ENCODE measurements around the gene FOXP3.
"Not testable (repeated sequence)": the region's sequence is repeated elsewhere in the genome, so short reads cannot be mapped to it uniquely, and the experiment has no call there.

Gene FOXP3, protein sequence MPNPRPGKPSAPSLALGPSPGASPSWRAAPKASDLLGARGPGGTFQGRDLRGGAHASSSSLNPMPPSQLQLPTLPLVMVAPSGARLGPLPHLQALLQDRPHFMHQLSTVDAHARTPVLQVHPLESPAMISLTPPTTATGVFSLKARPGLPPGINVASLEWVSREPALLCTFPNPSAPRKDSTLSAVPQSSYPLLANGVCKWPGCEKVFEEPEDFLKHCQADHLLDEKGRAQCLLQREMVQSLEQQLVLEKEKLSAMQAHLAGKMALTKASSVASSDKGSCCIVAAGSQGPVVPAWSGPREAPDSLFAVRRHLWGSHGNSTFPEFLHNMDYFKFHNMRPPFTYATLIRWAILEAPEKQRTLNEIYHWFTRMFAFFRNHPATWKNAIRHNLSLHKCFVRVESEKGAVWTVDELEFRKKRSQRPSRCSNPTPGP

DNA sequence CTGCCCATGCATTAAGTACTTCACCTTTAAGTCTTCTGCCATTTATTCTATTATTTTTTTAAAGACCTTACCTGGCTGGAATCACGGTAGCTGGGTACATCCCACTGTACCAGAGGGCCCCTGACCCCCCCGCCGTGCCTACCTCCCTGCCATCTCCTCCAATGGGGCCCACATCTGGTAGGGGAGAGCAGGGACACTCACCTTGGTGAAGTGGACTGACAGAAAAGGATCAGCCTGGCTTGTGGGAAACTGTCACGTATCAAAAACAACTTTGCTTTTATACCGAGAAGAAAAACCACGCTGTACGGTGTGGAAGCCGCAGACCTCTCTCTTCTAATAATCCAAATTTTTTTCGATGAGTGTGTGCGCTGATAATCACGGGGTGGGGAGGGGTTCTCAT is at the start of gene FOXP3:
Gene FOXP3, minus strand, starts transcription at position 251 of the 400 bp plus-strand sequence. CDS start 6,205 bp downstream, outside the sequence.
- in situ Hi-C loops (cut with MboI; ENCODE audit: low sequenced_read_pairs): no loop called here

DNA sequence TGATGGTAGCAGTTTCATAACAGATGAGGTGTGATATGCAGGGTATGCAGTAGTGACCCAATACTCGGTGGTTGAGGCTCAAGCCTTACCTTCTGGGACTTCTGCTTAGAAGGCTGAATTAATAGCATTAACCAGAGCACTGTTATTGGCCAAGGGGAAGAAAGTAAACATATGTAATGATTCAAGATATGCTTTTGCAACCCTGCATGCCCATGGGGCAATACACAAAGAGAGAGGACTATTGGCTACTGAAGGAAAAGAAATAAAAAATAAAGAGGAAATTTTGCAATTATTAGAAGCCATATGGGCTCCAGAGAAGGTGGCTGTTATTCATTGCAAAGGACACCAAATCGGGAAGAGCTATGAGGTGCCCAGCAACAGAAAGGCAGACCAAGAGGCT is 47.7 kb upstream of the FOXP3 start:
- in situ Hi-C loops (cut with MboI; ENCODE audit: low sequenced_read_pairs): no loop called here

DNA sequence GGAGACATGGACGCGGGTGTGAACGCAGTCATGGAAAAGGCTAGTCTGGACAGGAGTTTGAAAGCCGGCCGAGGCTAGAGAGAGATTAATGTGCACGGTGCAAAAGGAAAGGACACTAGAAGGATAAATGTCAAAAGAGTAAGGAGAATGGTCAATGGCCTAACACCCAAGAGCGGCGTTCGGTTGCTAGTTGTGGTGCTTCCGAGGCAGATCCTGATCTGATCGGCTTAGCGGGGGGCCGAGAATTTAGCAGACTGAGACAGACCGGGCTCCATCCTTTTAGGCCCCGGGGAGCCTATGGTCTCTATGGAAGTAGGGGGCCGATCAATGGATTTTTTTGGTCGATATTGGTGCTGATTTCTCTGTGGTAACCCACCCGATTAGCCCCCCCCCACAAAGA is 45.9 kb upstream of the FOXP3 start:
- in situ Hi-C loops (cut with MboI; ENCODE audit: low sequenced_read_pairs): no loop called here

DNA sequence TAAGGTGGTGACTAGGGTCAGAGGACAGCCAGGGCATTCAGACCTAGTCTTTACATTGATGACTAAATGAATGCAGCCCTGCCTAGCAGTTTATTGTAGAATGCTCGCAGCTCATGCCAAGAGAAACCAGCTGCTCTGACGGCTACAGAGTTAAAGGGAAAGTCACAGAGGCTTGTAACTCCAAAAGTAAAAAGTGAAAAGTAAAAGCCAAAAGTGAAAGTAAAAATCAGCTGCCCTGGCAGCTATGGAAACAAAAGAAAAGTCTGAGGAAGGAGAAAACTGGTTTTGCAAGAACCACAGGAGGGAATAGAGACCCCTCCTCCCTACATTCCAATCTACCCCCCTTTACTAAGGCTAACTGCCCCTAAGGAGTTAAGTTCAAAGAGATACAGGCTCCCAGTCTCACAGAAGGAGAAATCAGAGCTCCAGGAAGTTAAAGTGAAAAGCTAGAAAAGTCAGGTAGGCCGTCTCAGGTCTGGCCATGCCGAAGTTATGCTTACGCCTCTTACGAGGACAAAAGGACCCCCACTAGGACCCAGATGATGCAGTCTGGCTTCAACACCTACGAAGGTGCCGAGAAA is 45.0 kb upstream of the FOXP3 start:
- in situ Hi-C loops (cut with MboI; ENCODE audit: low sequenced_read_pairs): no loop called here

DNA sequence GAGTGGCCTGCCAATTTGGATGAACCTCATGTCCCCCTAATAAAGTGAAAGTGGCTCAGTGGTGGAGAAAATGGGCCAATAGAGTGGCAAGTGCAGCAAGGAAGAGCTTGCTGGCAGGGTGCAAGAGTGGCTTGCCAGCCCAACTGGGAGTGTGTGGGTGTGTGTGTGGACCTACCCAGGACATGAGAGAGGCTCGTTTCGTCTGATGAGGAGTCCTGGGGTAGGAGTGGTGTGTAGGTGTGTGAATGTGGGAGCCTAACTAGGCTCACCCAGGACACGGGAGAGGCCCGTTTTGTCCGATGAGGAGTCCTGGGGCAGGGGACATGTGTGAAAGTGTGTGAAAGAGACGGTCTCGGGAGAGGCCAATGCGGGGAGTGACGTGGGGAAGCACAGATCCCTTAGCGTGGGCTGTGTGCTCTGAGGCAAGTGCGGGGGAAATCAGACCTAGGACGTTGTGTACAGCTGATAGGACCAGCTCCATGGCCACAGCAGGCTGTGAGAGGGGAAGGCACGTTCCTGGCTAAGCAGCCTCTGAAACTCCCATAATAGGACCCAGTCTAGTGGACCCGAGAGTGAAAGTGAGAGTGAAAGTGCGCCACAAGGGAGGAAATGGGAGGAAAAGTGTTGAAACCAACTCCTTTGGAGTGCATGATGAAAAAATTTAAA is 44.2 kb upstream of the FOXP3 start:
- in situ Hi-C loops (cut with MboI; ENCODE audit: low sequenced_read_pairs): no loop called here

DNA sequence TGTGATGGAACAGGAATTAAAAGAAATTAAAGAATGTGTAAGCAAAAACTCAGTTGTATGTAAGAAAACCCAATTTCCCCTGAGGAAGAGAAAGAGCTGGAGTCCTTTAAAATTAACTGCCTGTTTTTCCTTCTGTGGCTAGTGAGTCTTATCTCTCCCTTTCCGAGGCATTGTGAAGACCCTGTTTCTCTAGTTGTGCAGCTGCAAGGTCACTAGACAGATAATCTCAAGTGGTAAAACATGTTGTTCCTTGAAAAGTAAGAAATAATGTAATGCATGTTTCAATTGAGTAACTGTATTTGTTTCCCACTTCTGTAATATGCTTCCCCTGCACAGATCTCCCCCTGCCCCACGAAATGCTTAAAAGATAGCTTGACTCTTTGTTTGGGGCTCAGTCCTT is 43.3 kb upstream of the FOXP3 start:
- in situ Hi-C loops (cut with MboI; ENCODE audit: low sequenced_read_pairs): not testable (repeated sequence)

DNA sequence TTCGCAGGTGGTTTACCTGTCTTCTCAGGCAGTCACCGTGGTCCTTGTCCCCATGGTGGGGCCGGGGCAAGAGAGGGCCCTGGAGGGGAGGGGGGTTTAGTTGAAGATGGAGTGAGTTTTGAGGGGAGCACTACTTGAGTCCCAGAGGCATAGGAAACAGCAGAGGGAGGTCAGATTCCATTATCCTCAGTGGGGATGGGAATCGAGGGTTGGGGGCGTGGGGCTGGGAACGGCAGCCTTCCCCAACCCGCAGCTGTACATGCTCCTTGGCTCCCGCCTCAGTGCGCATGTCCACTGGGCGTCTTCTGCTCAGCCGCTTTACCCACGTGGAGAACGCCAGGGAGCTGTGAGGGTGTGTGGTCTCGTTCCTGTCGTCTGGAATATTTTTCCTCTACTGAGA is 38.8 kb upstream of the FOXP3 start, which contains the start of gene GAGE10:
Gene GAGE10, plus strand, starts transcription at position 301 of the 400 bp plus-strand sequence. CDS start 1,214 bp downstream, outside the sequence.
- in situ Hi-C loops (cut with MboI; ENCODE audit: low sequenced_read_pairs): no loop called here

DNA sequence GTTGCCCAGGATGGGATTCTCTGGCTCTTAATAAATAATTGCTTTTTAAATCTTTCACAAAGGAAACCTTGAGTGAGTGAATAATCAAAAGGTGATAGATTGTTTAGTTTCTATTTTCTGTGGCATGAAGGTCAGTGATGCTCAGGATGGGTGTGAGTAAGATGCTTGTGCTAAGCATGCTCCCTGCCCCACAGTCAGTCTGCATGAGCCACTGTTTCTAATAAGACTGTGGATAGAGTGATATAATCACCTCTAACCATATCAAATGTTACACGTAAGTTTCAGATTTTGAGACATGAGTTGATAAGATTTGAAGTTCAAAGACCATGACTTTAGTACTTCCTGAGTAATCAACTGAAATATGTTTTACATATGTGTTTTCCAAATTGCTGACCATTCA is 36.2 kb upstream of the FOXP3 start:
- in situ Hi-C loops (cut with MboI; ENCODE audit: low sequenced_read_pairs): no loop called here

DNA sequence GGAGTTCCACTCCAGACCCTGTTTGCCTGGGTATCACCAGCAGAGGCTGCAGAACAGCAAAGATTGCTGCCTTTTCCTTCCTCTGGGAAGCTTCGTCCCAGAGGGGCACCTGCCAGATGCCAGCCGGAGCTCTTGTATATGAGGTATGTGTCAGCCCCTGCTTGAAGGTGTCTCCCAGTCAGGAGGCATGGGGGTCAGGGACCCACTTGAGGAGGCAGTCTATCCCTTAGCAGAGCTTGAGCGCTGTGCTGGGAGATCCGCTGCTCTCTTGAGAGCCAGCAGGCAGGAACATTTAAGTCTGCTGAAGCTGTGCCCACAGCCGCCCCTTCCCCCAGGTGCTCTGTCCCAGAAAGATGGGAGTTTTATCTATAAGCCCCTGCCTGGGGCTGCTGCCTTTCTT is 34.8 kb upstream of the FOXP3 start:
- in situ Hi-C loops (cut with MboI; ENCODE audit: low sequenced_read_pairs): not testable (repeated sequence)

DNA sequence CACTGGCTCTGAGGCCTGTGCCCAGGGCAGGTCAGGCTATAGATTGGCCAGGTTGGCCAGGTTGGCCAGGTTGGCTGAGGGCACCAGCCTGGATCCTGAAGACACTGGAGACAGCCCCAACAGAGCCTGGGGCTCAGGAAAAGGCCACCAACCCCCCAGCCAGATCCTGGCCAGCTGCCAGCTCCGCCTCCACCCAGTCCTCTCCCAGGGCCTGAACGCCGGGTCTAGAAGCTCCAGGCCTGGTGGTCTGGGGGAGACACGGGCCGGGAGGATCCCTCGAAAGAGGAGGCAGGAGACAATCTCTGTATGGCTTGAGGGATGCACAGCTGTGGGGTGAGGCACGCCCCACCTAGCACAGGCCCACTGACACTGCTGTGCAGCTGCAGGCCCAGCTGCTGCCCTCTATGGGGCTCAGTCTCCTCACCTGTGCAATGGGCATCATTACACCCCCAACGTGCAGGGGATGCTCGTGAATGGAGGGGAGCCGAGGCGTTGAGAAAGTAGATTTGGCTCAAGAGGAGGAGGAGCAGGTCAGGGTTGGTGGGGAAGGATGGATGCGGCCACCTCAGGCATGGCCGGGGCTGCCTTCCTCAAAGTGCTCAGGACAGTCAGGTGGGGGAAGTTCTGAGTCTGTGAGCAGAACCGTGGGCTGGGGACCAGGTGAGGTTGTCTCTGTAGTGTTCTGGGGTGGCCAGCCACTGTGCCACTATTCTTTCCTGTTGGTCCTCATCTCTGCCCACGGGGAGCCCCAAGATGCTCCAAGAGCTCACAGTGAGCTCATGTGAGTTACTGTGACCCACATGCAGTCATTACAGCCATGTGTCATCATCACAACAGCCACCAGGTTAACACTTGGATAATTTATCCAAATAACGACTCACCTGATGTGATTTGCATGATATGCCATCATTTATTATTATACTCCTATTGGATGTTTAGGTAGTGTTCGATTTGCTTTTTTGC is 28.2 kb upstream of the FOXP3 start:
- in situ Hi-C loops (cut with MboI; ENCODE audit: low sequenced_read_pairs): no loop called here

DNA sequence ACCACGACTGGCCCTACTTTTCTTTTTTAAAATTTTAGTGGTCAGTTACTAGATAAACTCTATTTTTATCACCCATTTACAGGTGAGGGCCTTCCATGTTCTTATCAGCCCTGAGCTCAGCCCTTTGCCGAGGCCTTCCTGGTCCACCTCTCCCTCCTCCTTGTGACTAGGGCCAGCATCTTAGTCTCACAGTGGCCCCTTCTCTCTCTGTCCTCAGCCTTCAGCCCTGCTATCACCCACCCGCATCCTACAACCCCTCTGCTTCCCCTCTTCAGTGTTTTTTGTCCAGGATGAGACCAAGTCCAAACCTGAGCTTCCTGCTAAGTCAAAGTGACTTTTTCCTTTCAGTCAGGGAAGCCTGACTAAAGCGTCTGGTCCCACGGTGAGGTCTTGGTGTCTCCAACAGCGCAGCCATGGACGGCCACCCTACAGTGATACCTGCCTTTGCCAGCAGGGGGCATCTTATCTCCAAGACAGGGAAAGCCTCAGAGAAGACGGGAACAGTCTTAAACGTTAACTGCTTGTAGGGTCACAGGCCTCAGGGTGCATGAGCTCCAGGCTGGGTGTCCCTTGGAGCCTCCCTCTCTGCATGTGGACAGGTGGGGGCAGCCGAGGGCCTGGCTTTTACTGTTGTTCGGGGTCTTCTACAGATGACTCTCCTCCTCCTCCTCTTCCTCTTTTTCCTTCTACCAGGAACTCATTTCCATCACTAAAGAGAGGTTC is 27.3 kb upstream of the FOXP3 start:
- in situ Hi-C loops (cut with MboI; ENCODE audit: low sequenced_read_pairs): no loop called here

DNA sequence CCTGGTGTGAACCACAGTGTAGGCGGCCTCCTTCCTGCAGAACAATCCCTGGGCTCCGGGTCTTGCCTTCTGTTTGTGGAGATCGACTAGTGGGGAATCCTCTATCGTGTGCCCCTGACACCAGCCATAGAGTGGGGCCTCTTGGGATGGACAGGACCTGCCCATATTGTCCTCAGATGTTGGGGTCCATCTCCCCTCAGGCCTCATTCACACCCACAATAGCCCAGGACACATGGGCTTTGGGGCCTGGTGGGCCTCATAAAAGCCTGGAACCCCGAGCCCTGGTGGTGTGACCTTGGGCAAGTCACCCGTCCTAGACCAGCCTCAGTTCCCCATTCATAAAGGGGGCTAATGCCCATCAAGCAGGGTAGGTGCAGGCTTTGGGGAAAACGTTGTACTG is 25.7 kb upstream of the FOXP3 start:
- in situ Hi-C loops (cut with MboI; ENCODE audit: low sequenced_read_pairs): no loop called here

DNA sequence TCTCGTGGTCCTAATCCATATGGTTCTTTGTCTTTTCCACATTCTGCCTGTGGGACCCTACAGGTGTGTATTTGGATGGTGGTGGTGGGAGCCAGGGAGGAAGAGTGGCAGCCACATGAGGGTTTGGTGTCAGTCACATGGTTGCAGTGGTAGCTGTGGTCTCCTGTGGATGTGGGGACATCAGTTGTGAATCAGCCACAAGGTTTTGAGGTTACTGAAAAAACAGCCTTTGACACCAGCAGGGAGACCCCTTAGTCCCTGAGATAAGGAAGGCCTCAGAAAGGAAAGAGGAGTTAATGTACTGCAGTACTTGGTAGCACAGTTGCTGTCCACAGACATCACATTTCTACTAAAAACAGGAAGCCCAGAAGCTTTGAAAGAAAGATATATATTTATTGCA is 23.2 kb upstream of the FOXP3 start:
- in situ Hi-C loops (cut with MboI; ENCODE audit: low sequenced_read_pairs): no loop called here

DNA sequence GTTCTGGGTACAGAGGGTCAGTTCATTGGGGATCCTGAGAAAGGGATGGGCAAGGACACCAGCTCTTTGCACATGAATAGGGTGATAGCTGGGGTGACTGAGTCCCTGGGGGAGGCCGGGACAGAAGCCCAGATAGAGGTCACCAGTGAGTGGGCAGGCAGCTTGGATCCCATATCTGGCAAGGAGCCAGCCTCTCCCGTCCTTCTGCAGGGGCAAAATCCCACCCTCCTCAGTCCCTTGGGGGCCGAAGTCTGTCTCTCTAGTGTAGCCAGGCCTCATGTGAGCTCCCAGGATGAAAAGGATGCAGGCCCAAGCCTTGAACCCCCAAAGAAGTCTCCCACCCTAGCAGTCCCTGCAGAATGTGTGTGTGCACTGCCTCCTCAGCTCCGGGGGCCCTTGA is 22.1 kb upstream of the FOXP3 start:
- in situ Hi-C loops (cut with MboI; ENCODE audit: low sequenced_read_pairs): no loop called here

DNA sequence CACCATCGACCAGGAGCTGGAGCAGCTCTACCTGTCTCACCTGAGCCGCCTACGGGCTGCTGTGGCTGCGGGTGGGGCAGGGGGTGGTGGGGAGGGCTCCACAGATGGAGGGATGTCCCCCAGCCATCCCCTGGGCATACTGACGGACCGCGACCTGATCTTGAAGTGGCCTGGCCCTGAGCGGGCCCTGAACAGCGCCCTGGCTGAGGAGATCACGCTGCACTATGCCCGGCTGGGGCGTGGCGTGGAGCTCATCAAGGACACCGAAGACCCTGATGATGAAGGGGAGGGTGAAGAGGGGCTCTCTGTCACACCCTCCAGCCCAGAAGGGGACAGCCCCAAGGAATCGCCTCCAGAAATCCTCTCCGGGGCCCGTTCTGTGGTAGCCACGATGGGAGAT is 21.6 kb upstream of the FOXP3 start:
- in situ Hi-C loops (cut with MboI; ENCODE audit: low sequenced_read_pairs): no loop called here

DNA sequence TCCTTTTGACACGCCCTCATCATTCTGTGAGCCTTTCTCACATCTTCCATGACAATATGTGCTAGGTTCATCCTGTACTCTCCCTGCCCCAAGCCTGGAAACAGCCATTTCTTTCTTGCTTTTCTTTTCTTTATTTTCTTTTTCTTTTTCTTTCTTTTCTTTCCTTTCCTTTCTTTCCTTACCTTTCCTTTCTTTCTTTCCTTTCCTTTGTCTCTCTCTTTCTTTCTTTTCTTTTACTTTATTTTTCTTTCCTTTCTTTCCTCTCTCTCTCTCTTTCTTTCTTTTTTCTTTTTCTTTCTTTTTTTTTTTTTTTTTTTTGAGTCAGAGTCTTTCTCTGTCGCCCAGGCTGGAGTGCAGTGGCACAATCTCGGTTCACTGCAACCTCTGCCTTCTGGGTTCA is 19.7 kb upstream of the FOXP3 start:
- in situ Hi-C loops (cut with MboI; ENCODE audit: low sequenced_read_pairs): no loop called here

DNA sequence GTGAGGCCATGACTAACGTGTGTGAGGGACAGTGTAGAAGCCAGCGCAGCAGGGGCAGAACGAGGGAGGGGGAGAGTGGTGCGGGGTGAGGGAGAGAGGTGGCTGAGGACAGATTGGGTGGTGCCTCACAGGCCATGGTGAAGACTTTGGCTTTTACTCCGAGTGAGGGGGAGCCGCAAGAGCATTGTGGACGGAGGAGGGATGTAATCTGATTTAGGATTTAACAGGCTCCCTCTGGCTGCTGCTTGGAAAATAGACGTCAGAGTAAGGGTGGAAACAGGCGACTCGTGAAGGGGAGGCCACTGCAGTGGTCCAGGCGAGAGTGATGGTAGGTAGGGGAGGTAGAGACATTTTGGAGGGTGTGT is 18.1 kb upstream of the FOXP3 start:
- in situ Hi-C loops (cut with MboI; ENCODE audit: low sequenced_read_pairs): no loop called here

DNA sequence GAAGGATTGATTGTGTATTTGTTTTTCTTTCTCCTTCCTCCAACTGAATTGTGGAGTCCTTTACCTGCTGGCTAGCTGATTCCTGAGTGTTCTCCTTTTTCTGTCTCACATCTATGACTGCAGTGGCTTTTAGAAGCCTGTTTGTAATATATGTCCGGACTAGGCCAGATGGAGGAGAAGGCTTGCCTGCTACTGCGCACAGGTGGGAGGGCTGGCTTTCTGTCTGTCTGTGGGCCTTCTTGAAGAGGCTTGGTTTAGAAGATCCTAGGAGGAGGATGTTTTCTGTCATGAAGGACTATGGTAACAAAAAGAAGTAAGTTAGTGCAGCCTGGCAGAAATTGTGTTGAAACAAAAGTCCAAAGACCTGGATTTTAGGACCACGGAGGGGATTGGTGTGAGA is 13.6 kb upstream of the FOXP3 start:
- in situ Hi-C loops (cut with MboI; ENCODE audit: low sequenced_read_pairs): no loop called here

DNA sequence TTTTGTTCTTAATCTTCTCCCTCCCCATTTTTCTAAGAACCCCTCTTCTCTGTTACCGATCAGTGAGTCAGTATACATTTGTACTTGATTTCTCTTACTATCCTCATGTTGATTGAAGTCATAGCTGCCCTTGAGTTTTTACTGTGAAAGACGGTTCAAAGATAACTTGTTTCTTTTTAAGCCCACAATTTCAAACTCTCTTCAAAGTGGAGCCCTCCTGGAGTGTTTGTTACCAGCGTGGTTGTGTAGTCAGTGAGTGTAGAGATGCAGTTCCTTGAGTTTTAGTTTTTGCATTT is 13.0 kb upstream of the FOXP3 start:
- in situ Hi-C loops (cut with MboI; ENCODE audit: low sequenced_read_pairs): no loop called here
